Testis (tissue), 2 donors: ENCODE results near the gene MPRIP.

Experiments
- POLR2A ChIP-seq: fragments of 450-650 bp; IDR thresholded peaks from one replicate; pipeline ENCODE4 v1.6.1; 2017; ENCODE audit warnings: antibody characterized with exemption, mild to moderate bottlenecking, moderate library complexity
- TF ChIP-seq, protein P1 (sequence below), 3 experiments: fragments of 450-650 bp in 2 of 3; fragments of 200-600 bp in 1 of 3; sonication (generic) in 1 of 3; IDR thresholded peaks; one replicate each; pipeline ENCODE4 v1.5.1; 2016 to 2019; ENCODE audit warnings: antibody characterized with exemption in 3 of 3, mild to moderate bottlenecking in 2 of 3, moderate library complexity in 1 of 3

DNA sequence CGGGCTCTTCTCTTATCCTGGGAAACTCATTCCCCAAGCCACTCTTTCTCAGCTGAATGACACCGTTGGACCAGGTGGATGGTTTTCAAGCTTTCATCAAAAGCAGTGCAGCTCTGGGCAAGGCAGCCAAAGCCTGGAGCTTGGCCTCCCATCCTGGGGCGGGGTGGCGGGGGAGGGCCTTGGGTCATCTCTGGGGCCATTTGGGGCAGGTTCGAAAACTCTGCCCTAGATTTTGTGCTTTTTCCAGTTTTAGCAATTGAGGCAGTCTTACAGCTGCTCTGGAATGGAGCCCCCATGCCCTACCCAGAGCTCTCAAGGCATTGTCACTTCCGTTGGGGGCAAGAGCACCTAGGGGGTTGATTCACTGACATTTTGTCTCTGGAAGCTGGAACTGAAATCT lies 9.1 kb downstream of the MPRIP start:
- TF ChIP-seq, protein P1, sequence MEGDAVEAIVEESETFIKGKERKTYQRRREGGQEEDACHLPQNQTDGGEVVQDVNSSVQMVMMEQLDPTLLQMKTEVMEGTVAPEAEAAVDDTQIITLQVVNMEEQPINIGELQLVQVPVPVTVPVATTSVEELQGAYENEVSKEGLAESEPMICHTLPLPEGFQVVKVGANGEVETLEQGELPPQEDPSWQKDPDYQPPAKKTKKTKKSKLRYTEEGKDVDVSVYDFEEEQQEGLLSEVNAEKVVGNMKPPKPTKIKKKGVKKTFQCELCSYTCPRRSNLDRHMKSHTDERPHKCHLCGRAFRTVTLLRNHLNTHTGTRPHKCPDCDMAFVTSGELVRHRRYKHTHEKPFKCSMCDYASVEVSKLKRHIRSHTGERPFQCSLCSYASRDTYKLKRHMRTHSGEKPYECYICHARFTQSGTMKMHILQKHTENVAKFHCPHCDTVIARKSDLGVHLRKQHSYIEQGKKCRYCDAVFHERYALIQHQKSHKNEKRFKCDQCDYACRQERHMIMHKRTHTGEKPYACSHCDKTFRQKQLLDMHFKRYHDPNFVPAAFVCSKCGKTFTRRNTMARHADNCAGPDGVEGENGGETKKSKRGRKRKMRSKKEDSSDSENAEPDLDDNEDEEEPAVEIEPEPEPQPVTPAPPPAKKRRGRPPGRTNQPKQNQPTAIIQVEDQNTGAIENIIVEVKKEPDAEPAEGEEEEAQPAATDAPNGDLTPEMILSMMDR (IDR thresholded peaks at IDR 0.05) = no peak
- no peak for TF ChIP-seq POLR2A
